NB4 (cell line): ENCODE measurements around the gene KLC4.
A peak's percentile ranks its signal among the peaks of the same experiment; 100 is the strongest.

Source experiments
- DNase-seq: peaks from one replicate; pipeline ENCODE4 v3.0.0; 2010; ENCODE audit warnings: low read depth
- H3K4me3 ChIP-seq: one replicate; pipeline ENCODE4 v1.5.1; 2011; ENCODE audit warnings: mild to moderate bottlenecking, low read depth, low read length, moderate library complexity
- MYC ChIP-seq: IDR thresholded peaks from 2 replicates; pipeline ENCODE4 v1.6.1; 2011; ENCODE audit warnings: low read depth, low read length
- POLR2A ChIP-seq: IDR thresholded peaks from 2 replicates; pipeline ENCODE4 v1.6.1; 2011; ENCODE audit warnings: mild to moderate bottlenecking; ENCODE audit not compliant: insufficient read length; ENCODE audit errors: extremely low read depth
- TF ChIP-seq, protein P1 (sequence below): IDR thresholded peaks from one replicate; pipeline ENCODE4 v1.5.1; 2012; ENCODE audit warnings: low read depth, low read length
- TF ChIP-seq, protein P2 (sequence below): IDR thresholded peaks from 2 replicates; pipeline ENCODE4 v1.6.1; 2011; ENCODE audit warnings: low read depth, low read length

Gene KLC4

DNA sequence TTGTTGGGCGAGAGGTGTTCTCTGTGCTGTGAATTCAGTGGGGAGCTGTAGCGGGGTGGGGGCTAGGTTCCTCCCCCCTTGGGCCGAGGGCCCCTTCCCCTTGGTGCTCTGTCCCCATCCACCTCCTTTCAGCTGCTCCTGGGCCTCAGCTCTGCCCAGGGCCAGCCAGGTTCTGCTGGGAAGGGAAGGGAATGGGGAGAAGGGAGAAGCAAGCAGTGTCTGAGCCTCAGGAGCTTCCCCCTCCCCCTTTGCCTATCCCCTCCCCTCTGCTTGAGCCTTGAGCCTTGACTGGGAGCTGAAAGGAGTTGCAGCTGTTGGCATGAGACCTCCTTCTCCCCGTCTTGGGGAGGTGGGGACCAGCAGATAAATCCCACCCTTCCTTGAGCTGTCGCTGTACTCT is 38.6 kb upstream of the KLC4 start:
- peak; percentile 44 for DNase-seq
- H3K4me3 ChIP-seq: peak overlapping the region; percentile 98
- TF ChIP-seq, protein P1, sequence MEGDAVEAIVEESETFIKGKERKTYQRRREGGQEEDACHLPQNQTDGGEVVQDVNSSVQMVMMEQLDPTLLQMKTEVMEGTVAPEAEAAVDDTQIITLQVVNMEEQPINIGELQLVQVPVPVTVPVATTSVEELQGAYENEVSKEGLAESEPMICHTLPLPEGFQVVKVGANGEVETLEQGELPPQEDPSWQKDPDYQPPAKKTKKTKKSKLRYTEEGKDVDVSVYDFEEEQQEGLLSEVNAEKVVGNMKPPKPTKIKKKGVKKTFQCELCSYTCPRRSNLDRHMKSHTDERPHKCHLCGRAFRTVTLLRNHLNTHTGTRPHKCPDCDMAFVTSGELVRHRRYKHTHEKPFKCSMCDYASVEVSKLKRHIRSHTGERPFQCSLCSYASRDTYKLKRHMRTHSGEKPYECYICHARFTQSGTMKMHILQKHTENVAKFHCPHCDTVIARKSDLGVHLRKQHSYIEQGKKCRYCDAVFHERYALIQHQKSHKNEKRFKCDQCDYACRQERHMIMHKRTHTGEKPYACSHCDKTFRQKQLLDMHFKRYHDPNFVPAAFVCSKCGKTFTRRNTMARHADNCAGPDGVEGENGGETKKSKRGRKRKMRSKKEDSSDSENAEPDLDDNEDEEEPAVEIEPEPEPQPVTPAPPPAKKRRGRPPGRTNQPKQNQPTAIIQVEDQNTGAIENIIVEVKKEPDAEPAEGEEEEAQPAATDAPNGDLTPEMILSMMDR: no peak
- TF ChIP-seq MYC (no peak), POLR2A (no peak)
- TF ChIP-seq, protein P2, sequence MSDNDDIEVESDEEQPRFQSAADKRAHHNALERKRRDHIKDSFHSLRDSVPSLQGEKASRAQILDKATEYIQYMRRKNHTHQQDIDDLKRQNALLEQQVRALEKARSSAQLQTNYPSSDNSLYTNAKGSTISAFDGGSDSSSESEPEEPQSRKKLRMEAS: no peak

DNA sequence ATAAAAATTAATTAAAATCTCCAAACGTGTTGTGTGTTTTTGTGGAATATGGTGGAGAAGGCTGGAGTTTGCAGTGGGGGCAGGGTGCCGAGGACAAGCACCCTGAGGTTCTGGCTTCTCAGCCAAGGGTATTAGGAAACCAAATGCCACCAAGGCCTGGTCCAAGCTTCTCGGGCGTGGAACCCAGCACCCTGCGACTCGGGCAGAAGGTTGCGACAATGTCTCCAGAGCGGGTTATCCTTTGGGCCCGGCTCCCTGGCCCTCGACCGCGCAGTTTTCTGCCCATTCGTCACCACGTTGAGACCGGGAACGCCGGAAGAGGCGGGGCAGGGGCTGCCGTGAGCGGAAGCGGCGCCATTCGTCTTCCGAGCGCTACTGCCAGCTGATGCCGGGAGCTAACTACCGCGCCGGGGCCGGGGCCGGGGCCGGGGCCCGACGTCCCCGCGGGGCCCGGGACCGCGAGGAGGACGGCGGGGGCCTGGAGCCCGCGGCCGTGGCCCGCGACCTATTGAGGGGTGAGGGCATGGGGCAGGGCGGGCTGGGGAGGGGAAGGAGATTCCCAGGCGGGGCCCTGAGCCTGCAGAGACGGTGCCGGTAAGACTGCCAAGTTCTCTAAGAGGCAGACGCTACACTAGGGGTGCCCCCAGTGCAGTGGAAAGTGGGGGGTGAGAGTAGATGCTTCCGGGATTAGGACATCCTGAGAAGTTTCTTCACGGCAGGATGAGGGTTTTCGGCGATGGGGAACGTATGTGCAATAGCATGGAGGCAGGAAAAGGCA is 38.0 kb upstream of the KLC4 start, which contains the start of gene RRP36:
TSS of gene RRP36 (plus strand) at position 354 of the 778 bp plus-strand sequence. CDS start at position 386, 32 bp downstream.
- DNase-seq: peak; percentile 87
- TF ChIP-seq, protein P2: peak; percentile 25; the same call in 1 of the 2 replicates
- no peak for TF ChIP-seq POLR2A
- TF ChIP-seq MYC: peak; percentile 36; the same call in 1 of the 2 replicates
- peak within 1 kb of the TSS; percentile 98 for H3K4me3 ChIP-seq

DNA sequence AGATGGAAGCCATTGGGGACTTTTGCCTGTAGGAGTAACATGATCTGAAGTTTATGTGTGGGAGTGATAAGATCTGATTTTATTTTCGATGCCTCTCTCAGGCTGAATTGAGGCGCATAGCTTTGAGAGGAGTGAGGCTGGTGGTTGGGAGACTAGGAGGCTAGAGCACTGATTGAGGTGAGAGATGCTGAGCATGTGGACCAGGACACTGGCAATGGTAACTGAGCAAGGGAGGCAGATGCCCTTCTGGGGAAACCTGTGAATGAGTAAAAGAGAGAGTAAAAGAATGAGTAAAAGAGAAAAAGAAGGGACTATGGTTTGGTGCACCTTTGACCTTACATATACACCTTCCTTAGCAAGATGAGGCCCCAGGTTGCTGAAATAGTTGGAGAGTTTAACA is 35.0 kb upstream of the KLC4 start:
- no peak overlapping the region for H3K4me3 ChIP-seq
- DNase-seq: no peak
- TF ChIP-seq, protein P2: no peak
- TF ChIP-seq MYC (no peak), POLR2A (no peak)

DNA sequence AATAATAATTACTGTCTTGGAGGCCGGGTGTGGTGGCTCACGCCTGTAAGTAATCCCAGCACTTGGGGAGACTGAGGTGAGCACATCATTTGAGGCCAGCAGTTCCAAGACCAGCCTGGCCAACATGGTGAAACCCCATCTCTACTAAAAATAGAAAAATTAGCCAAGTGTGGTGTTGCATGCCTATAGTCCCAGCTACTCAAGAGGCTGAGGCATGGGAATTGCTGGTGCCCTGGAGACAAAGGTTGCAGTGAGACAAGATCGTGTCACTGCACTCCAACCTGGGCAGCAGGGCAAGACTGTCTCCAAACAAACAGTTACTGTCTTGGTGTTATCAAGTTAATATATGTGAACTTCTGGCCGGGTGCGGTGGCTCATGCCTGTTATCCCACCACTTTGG is 33.1 kb upstream of the KLC4 start:
- no peak for TF ChIP-seq MYC
- TF ChIP-seq, protein P1: no peak
- TF ChIP-seq POLR2A: no peak
- TF ChIP-seq, protein P2: no peak
- H3K4me3 ChIP-seq: no peak overlapping the region
- DNase-seq: no peak

DNA sequence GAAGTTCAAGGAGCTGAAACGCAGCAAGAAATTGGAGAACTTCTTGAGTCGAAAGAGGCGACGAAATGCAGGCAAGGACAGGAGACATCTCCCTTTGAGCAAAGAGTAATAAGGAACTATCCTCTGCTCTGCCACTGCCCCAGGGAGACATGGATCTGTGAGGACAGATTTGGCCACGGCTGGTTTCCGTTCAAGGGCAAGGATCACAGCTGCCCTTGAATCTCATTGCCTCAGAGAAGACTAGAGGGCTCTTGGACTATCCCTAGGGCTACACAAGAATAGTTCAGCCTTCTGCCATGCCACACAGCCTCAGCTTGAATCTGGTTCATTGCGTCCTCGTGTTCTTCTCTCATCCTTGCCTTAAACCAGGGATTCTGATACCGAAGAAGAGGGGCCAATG is 30.3 kb upstream of the KLC4 start:
- H3K4me3 ChIP-seq: no peak overlapping the region

DNA sequence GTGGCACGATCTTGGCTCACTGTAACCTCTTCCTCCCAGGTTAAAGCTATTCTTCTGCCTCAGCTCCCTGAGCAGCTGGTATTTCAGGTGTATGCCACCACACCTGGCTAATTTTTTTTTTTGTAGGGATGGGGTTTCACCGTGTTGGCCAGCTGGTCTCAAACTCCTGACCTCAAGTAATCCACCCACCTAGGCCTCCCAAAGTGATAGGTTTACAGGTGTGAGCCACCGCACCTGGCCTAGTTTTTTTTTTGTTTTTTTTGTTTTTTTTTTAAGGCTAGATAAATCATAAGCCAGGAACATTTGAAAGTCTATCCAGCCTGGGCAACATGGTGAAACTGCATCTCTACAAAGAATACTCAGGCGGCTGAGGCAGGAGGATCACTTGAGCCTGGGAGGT is 27.1 kb upstream of the KLC4 start:
- TF ChIP-seq, protein P2: no peak
- TF ChIP-seq MYC (no peak), POLR2A (no peak)
- TF ChIP-seq, protein P1: no peak
- DNase-seq: no peak
- H3K4me3 ChIP-seq: no peak overlapping the region

More for the DNA sequence above, 30.3 kb upstream of the KLC4 start:
- no peak for DNase-seq
- TF ChIP-seq, protein P2: no peak
- TF ChIP-seq, protein P1: no peak
- TF ChIP-seq POLR2A (no peak), MYC (no peak)
